Measurements from ENCODE around the gene LRRTM1.

- no peak for TF ChIP-seq POLR2AphosphoS5 (IDR thresholded peaks at IDR 0.05; ENCODE audit: insufficient read depth, low read depth, low read length)
- no peak for TF ChIP-seq EZH2 (IDR thresholded peaks at IDR 0.05; ENCODE audit: borderline replicate concordance, low read depth, low read length, severe bottlenecking)
- no peak for TF ChIP-seq CTCF (IDR thresholded peaks at IDR 0.05; ENCODE audit: extremely low read depth in 1 of 2, insufficient read depth in 1 of 2, low read depth in 1 of 2, low read length in 2 of 2)
- TF ChIP-seq JUN (IDR thresholded peaks at IDR 0.05; ENCODE audit: borderline replicate concordance, insufficient read depth, insufficient read length, low read depth): no peak
Observed at GRCh38 chr2:80299661-80300060, 4.9 kb downstream of the LRRTM1 start.
